Right atrium auricular region (tissue), 2 donors: ENCODE data around the gene RGS7BP. TPM values are rescaled to one million over a fixed set of nuclear protein-coding genes. Genes with fewer than 3 reads are reported as not detected.

Experiments used
- DNase-seq: peaks from one replicate; pipeline ENCODE4 v3.0.0-alpha.2; 2019; ENCODE audit warnings: low spot score
- H3K27ac ChIP-seq, 2 donors: fragments of 200-600 bp; sonication (generic); 1 replicate in 1 of 2; 2 replicates in 1 of 2; pipeline ENCODE4 v1.5.1; 2016 to 2019
- H3K27me3 ChIP-seq, 2 donors: fragments of 200-600 bp; sonication (generic); one replicate each; pipeline versions ENCODE4 v1.5.1 to v1.6.0; 2017 to 2019
- H3K36me3 ChIP-seq: fragments of 200-600 bp; sonication (generic); one replicate; pipeline ENCODE4 v1.5.1; 2016
- H3K4me1 ChIP-seq, 2 donors: fragments of 200-600 bp; sonication (generic); one replicate each; pipeline versions ENCODE4 v1.5.1 to v1.6.0; 2017 to 2019
- H3K4me3 ChIP-seq, 2 donors: fragments of 200-600 bp; sonication (generic); 1 replicate in 1 of 2; 2 replicates in 1 of 2; pipeline ENCODE4 v1.5.1; 2017 to 2019; ENCODE audit warnings: mild to moderate bottlenecking in 1 of 2, moderate library complexity in 1 of 2
- H3K9me3 ChIP-seq, 2 donors: fragments of 200-600 bp; sonication (generic); one replicate each; pipeline ENCODE4 v1.5.1; 2019
- total RNA-seq, 2 donors: library from RNA; depleted of rRNA; stranded (reverse); fragments of >200 nt; gene quantifications; one replicate each; pipeline ENCODE4 v1.1.0, GENCODE V29; 2016
- TF ChIP-seq, protein P1 (sequence below), 2 donors: fragments of 200-600 bp; sonication (generic); IDR thresholded peaks; one replicate each; pipeline ENCODE4 v1.5.1; 2019; ENCODE audit warnings: antibody characterized with exemption in 2 of 2

RGS7BP gene
- total RNA-seq, 2 donors from 2014 or later: 2.4 to 3.6 TPM

DNA sequence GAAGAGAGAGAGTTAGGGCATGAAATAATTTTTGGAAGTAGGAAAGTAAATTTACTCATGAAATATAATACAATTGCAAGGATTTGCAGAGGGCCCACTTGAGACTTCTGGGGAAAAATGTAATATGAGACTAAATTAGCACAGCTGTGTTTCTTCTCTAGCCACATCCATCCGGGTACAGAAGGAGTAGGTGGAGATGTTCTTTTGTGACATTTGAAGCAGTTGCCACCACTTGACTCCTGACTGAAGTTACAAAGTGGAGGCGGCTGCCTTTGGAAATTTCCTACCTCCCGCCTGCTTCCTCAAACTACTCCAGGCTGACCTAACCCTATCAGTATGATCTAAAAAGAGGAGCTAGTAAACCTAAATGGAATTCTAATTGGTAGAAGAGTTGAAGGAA, 126.4 kb downstream of the RGS7BP start:
- Histone ChIP-seq H3K9me3 (no peaks in the 10 kb centered on the region), H3K4me3 (no peak overlapping the region), H3K27ac (no peak overlapping the region), H3K36me3 (no peaks in the 10 kb centered on the region), H3K27me3 (no peaks in the 10 kb centered on the region), H3K4me1 (no peaks in the 10 kb centered on the region)
- DNase-seq: no peak
- TF ChIP-seq, protein P1, sequence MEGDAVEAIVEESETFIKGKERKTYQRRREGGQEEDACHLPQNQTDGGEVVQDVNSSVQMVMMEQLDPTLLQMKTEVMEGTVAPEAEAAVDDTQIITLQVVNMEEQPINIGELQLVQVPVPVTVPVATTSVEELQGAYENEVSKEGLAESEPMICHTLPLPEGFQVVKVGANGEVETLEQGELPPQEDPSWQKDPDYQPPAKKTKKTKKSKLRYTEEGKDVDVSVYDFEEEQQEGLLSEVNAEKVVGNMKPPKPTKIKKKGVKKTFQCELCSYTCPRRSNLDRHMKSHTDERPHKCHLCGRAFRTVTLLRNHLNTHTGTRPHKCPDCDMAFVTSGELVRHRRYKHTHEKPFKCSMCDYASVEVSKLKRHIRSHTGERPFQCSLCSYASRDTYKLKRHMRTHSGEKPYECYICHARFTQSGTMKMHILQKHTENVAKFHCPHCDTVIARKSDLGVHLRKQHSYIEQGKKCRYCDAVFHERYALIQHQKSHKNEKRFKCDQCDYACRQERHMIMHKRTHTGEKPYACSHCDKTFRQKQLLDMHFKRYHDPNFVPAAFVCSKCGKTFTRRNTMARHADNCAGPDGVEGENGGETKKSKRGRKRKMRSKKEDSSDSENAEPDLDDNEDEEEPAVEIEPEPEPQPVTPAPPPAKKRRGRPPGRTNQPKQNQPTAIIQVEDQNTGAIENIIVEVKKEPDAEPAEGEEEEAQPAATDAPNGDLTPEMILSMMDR (IDR thresholded peaks at IDR 0.05): no peak

DNA sequence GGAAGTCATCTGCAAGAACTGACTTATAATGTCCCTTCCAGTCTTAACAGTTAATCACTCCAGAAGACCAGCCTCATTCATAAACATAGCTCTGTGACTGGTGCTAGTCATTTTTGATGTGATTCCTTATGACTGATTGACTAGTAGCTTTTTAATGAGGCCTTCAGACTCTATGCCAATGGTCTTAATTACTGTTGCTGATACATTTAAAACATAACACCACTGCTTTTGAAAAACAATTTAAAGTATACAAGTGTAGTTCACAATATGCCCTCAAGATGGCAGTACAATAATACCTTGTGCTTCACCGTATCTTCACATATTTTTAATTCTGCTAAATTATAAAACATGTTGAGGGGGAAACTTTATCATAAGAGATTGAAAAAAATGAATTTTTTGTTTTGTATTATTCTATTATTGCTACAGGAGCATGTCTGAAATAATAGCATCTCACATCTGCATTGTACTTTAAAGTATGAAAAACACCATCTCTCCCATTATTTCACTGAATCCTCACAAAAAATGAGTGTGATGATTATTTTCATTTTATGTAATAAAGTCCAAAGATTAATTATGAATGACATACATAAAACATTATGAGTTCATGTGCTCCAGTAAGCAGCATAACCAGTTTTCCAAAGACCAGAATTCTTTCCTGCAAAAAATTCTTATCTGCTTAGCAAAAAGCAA, 129.3 kb downstream of the RGS7BP start:
- no peak for DNase-seq
- Histone ChIP-seq H3K27ac (no peak overlapping the region), H3K4me3 (no peak overlapping the region), H3K36me3 (no peaks in the 10 kb centered on the region), H3K27me3 (no peaks in the 10 kb centered on the region), H3K4me1 (no peaks in the 10 kb centered on the region), H3K9me3 (no peaks in the 10 kb centered on the region)
- TF ChIP-seq, protein P1 (IDR thresholded peaks at IDR 0.05): peak; percentile 74 to 85

DNA sequence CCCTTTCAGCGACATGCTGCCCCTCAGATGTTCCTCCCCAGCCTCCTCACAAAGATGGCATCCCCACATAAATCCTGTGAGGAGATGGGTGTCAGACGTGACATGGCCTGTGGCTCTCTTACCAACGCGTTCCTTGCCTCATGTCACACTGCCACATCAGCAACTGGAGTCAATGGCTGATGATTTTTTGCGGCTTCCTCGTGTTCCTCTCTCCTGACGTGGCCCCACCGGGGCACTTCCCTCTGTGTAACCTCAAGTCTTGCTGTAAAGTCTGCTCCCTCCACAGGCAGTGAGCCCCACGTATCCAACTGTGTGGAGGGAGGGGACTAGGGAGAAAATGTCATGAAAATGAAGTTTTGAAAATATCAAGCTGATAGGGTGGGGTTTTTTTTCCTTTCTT, 131.3 kb downstream of the RGS7BP start:
- Histone ChIP-seq H3K27ac (no peak overlapping the region), H3K4me3 (no peak overlapping the region), H3K4me1 (no peaks in the 10 kb centered on the region), H3K9me3 (no peaks in the 10 kb centered on the region), H3K36me3 (no peaks in the 10 kb centered on the region), H3K27me3 (no peaks in the 10 kb centered on the region)
- TF ChIP-seq, protein P1 (IDR thresholded peaks at IDR 0.05): no peak
- no peak for DNase-seq

DNA sequence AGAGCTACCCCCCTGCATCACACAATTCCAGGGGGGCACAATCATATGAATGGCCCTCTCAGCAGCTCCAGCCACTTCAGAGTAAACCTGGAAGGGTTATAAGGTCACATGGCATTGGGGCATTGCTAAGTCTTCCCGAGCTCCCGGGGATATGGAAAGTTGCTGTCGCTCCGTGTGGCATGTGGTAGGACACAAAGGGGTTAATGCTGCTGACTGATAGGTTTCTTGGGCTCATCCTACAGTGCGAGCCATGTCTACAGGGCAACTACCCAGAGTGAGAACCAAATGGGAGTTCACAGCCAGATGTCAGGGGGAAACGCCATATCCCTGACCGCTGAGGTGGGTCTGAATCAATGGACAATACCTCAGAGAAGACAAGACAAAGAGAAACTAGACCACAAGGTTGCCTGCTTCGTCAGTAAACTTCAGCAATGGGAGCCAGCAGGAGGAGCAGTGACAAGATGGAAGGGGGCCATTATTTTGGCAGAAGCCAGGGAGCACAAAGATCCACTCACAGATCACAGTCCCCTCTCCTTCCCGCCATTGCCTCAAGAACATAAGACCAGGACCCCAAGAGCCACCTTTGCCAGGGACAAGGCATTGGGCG, 132.1 kb downstream of the RGS7BP start:
- no peak overlapping the region for H3K4me3 ChIP-seq
- no peak for DNase-seq

DNA sequence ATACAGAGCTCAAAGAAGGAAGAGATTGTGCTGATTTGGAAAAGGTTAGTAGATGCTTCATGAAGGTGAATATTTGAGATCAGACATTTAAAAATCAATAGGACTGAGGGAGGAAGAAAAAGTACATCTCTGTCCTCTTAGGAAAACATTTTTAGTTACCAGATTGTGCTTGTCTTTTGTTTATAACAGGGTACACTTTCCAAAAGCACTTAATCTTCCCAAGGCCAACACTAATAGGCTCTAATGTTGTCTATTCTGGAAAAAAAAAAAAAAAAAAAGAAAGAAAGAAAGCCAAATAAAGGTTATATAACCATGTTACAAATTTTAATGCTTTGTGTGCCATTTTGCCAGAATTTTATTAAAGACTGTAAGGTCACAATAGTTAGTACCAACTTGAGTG, 139.0 kb downstream of the RGS7BP start:
- Histone ChIP-seq H3K27me3 (no peaks in the 10 kb centered on the region), H3K27ac (no peak overlapping the region)
- TF ChIP-seq, protein P1 (IDR thresholded peaks at IDR 0.05): no peak

More for the DNA sequence above, 132.1 kb downstream of the RGS7BP start:
- no peaks in the 10 kb centered on the region for H3K9me3 ChIP-seq
- H3K36me3 ChIP-seq: no peaks in the 10 kb centered on the region
- TF ChIP-seq, protein P1 (IDR thresholded peaks at IDR 0.05): no peak
- H3K27ac ChIP-seq: no peak overlapping the region
- H3K27me3 ChIP-seq: no peaks in the 10 kb centered on the region
- H3K4me1 ChIP-seq: no peaks in the 10 kb centered on the region

More for the DNA sequence above, 139.0 kb downstream of the RGS7BP start:
- no peaks in the 10 kb centered on the region for H3K4me1 ChIP-seq
- H3K4me3 ChIP-seq: no peak overlapping the region
- H3K36me3 ChIP-seq: no peaks in the 10 kb centered on the region
- DNase-seq: no peak
- no peaks in the 10 kb centered on the region for H3K9me3 ChIP-seq
